Glutamatergic neuron (in vitro differentiated cells): ENCODE data around the gene POU2F2. TPM values are rescaled to one million over a fixed set of nuclear protein-coding genes. Genes with fewer than 3 reads are reported as not detected.

ENCODE experiments used
- DNase-seq: peaks from one replicate; pipeline ENCODE4 v3.0.0; 2022
- H3K27ac Mint-ChIP-seq: one replicate; pipeline ENCODE4 v1.8.0; 2020; ENCODE audit warnings: mild to moderate bottlenecking, mixed read lengths, inconsistent platforms; ENCODE audit not compliant: unreplicated experiment
- H3K27me3 Mint-ChIP-seq: one replicate; pipeline ENCODE4 v1.8.0; 2020; ENCODE audit warnings: mild to moderate bottlenecking, moderate library complexity, mixed read lengths, inconsistent platforms; ENCODE audit not compliant: unreplicated experiment
- H3K36me3 Mint-ChIP-seq: one replicate; pipeline ENCODE4 v1.8.0; 2020; ENCODE audit warnings: mild to moderate bottlenecking, mixed read lengths, inconsistent platforms; ENCODE audit not compliant: unreplicated experiment
- H3K4me1 Mint-ChIP-seq: one replicate; pipeline ENCODE4 v1.8.0; 2020; ENCODE audit warnings: mild to moderate bottlenecking, low read depth, mixed read lengths, inconsistent platforms; ENCODE audit not compliant: unreplicated experiment
- H3K4me3 Mint-ChIP-seq: one replicate; pipeline ENCODE4 v1.8.0; 2020; ENCODE audit warnings: mild to moderate bottlenecking, mixed read lengths, inconsistent platforms; ENCODE audit not compliant: unreplicated experiment
- H3K9me3 Mint-ChIP-seq: one replicate; pipeline ENCODE4 v1.8.0; 2020; ENCODE audit warnings: mild to moderate bottlenecking, moderate library complexity, mixed read lengths, inconsistent platforms; ENCODE audit not compliant: unreplicated experiment
- total RNA-seq: library from RNA; stranded (reverse); fragmentation: NEBNext Ultra II Directional; extraction: Animal tissue kit (Norgen Biotek cat#: 25700); gene quantifications from one replicate; pipeline ENCODE4 v1.2.1, GENCODE V29; 2021; ENCODE audit not compliant: unreplicated experiment
- TF ChIP-seq, protein P1 (sequence below): fragments of 200-600 bp; sonication (generic); IDR thresholded peaks from one replicate; pipeline ENCODE4 v1.5.0; 2021; ENCODE audit not compliant: partially characterized antibody, unreplicated experiment

POU2F2 gene
- total RNA-seq, 1 donor from 2014 or later, result 53.4 TPM

DNA sequence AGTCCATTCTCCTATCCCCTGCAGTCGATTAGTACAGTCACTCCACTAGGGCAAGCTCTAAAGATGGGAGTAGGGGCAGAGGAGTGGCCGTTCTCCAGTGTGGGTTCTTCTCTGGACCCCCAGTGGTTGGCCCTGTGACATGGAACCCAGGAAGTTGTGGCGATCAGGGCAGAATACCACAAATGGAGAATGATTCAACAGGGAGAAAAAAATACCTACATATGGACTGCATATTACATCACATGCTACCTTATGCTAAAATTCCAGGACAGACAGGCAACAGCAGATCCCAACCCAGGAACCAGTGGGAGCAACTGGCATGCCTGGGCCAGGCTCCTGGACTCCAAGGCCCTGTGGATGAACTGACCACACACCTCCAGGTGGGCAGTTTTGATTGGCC, 20.4 kb downstream of the POU2F2 start:
- H3K36me3 Mint-ChIP-seq, result no peaks in the 10 kb centered on the region
- no peak overlapping the region for H3K4me3 Mint-ChIP-seq
- H3K27me3 Mint-ChIP-seq, result peaks cover 18% of the 10 kb centered on the region
- TF ChIP-seq, protein P1, sequence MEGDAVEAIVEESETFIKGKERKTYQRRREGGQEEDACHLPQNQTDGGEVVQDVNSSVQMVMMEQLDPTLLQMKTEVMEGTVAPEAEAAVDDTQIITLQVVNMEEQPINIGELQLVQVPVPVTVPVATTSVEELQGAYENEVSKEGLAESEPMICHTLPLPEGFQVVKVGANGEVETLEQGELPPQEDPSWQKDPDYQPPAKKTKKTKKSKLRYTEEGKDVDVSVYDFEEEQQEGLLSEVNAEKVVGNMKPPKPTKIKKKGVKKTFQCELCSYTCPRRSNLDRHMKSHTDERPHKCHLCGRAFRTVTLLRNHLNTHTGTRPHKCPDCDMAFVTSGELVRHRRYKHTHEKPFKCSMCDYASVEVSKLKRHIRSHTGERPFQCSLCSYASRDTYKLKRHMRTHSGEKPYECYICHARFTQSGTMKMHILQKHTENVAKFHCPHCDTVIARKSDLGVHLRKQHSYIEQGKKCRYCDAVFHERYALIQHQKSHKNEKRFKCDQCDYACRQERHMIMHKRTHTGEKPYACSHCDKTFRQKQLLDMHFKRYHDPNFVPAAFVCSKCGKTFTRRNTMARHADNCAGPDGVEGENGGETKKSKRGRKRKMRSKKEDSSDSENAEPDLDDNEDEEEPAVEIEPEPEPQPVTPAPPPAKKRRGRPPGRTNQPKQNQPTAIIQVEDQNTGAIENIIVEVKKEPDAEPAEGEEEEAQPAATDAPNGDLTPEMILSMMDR, result no peak
- no peak for DNase-seq
- H3K9me3 Mint-ChIP-seq, result no peaks in the 10 kb centered on the region
- peaks cover 35% of the 10 kb centered on the region for H3K4me1 Mint-ChIP-seq
- no peak overlapping the region for H3K27ac Mint-ChIP-seq

DNA sequence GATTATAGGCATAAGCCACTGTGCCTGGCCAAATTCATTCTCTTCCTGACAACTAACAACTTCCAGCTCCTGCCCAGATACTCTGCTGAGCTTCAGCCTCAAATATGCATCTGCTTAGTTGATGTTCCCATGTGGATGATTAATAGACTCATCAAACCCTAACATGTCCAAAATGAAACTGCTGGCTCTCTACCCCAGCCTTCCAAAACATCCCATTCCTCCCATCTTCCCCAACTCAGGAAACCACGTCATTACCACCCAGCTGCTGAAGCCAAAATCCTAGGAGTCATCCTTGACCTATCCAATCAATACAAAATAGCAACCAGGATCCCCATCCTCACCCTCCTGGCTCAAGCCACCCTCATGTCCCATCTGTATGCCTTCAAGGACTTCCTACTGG, 20.9 kb downstream of the POU2F2 start:
- H3K27ac Mint-ChIP-seq, result no peak overlapping the region
- no peaks in the 10 kb centered on the region for H3K36me3 Mint-ChIP-seq
- peaks cover 35% of the 10 kb centered on the region for H3K4me1 Mint-ChIP-seq
- H3K9me3 Mint-ChIP-seq, result no peaks in the 10 kb centered on the region
- H3K27me3 Mint-ChIP-seq, result peaks cover 20% of the 10 kb centered on the region
- TF ChIP-seq, protein P1, result no peak
- no peak for DNase-seq
- H3K4me3 Mint-ChIP-seq, result no peak overlapping the region

DNA sequence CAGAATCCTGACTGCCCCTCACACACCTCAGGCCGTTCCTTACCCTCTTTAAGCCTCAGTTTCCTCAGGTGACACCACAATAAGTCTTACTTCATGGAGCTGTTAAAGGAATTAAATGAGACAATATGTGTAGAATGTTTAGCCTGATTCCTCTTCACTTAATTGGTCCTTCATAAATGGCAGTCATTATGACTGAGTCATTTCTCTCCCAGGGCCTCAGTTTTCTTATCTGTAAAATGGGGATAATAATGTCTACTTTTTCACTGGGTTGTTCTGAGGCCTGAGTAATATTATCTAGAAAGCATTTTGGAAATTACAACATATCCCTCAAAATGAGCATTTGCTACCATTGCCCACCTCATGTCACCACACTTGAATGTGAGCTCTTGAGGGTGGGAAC, 21.6 kb downstream of the POU2F2 start:
- TF ChIP-seq, protein P1, result no peak
- peaks cover 31% of the 10 kb centered on the region for H3K4me1 Mint-ChIP-seq
- no peak overlapping the region for H3K4me3 Mint-ChIP-seq
- no peak for DNase-seq
- H3K9me3 Mint-ChIP-seq, result peaks cover 1% of the 10 kb centered on the region
- H3K27me3 Mint-ChIP-seq, result peaks cover 22% of the 10 kb centered on the region
- H3K27ac Mint-ChIP-seq, result no peak overlapping the region
- H3K36me3 Mint-ChIP-seq, result no peaks in the 10 kb centered on the region

DNA sequence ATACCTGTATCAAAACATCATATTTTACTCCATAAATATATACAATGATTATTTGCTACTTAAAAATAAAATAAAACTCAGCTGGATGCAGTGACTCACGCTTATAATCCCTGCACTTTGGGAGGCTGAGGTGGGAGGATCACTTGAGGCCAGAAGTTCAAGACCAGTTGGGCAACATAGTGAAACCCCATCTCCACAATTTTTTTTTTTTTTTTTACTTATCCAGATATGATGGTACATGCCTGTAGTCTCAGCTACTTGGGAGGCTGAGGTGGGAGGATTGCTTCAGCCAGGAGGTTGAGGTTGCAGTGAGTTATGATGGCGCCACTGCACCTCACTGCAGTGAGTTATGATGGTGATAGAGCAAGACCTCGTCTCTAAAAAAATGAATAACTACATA, 22.4 kb downstream of the POU2F2 start:
- no peak overlapping the region for H3K27ac Mint-ChIP-seq
- no peaks in the 10 kb centered on the region for H3K36me3 Mint-ChIP-seq
- H3K4me1 Mint-ChIP-seq, result peaks cover 25% of the 10 kb centered on the region
- TF ChIP-seq, protein P1, result no peak
- H3K27me3 Mint-ChIP-seq, result peaks cover 26% of the 10 kb centered on the region
- H3K4me3 Mint-ChIP-seq, result no peak overlapping the region
- peaks cover 5% of the 10 kb centered on the region for H3K9me3 Mint-ChIP-seq
- no peak for DNase-seq

DNA sequence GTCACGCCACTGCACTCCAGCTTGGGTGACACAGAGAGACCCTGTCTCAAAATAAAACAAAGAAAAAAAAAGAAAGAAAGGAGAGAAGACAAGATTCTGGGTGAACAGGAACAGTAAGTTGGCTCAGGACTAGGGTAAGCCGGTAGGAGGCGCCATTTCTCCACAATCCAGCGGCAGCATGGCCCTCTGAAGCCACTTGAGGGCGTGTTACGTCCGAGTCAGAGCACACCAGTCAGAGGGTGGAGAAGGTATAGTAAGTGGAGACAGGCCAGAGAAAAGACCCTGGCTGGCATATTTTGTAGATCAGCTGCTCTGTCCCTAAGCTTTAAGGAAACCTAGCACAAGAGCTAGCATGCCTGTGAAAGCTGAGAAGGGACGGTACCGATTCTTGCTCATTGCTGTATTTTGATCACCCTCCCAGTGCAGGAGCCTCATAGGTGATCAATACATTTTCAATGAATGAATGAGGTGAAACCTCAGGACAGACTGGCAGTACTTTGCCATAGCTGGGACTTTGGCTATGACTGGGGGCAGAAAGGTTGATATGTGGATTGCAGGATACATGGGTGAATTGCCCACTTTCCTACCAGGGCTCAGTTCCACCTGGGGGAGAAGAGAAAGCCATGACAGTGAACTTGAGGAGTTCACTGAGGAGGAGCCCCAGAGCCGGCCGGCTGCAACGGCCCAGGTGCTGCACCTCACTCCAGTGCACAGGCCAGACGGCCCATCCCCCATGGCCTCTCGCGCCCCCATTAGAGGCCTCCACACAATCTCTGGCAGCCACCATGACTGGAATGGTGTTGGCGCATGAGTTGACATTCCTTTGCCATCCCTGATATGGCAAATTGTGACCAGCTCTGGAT, 23.5 kb downstream of the POU2F2 start:
- DNase-seq, result peak; percentile 91
- H3K36me3 Mint-ChIP-seq, result no peaks in the 10 kb centered on the region
- no peak overlapping the region for H3K27ac Mint-ChIP-seq

More for the DNA sequence above, 23.5 kb downstream of the POU2F2 start:
- peaks cover 7% of the 10 kb centered on the region for H3K9me3 Mint-ChIP-seq
- H3K4me1 Mint-ChIP-seq, result peaks cover 16% of the 10 kb centered on the region
- no peak overlapping the region for H3K4me3 Mint-ChIP-seq
- TF ChIP-seq, protein P1, result peak; percentile 96
- H3K27me3 Mint-ChIP-seq, result peaks cover 26% of the 10 kb centered on the region
